ENCODE measurements around the gene PARVA. TPM values are rescaled to one million over a fixed set of nuclear protein-coding genes. Genes with fewer than 3 reads are reported as not detected.
"Not testable (repeated sequence)": the region's sequence is repeated elsewhere in the genome, so short reads cannot be mapped to it uniquely, and the experiment has no call there.

The PARVA gene, protein sequence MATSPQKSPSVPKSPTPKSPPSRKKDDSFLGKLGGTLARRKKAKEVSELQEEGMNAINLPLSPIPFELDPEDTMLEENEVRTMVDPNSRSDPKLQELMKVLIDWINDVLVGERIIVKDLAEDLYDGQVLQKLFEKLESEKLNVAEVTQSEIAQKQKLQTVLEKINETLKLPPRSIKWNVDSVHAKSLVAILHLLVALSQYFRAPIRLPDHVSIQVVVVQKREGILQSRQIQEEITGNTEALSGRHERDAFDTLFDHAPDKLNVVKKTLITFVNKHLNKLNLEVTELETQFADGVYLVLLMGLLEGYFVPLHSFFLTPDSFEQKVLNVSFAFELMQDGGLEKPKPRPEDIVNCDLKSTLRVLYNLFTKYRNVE
- total RNA-seq (2014; rRNA removed; shearing (Covaris generic)): 13.9 and 16.7 TPM in 2 replicates

DNA sequence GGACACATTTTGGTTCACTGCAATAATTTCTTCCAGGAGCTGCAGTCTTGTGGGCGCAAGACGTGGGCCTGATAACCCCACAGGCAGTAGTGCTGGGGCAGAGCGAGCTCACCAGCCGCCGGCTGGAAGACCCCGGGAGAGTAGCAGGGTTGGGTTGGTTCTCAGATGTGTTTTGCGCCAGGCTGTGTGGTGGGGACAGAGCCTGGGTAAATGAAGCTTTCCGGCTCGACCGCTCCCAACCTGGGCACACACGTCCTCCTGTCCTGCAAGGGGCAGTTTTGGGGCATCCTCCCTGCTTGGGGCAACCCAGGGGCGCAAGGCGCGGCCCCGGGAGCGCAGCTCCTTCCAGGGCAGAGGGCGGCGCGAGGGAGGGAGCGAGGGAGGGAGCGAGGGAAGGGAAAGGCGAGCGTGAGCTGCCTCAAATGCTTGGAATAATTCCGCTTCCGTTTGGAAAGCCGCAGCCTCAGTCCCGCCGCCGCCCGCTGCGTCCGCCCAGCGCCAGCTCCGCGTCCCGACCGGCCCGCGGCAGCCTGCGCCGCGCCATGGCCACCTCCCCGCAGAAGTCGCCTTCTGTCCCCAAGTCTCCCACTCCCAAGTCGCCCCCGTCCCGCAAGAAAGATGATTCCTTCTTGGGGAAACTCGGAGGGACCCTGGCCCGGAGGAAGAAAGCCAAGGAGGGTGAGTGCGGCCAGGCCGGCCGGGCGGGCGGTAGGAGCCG is at the start of gene PARVA:
Gene PARVA, plus strand, starts transcription at position 466 of the 718 bp plus-strand sequence. Its CDS starts 77 bp downstream, at position 543.
- peak; percentile 87 for DNase-seq (ENCODE audit: low spot score)

DNA sequence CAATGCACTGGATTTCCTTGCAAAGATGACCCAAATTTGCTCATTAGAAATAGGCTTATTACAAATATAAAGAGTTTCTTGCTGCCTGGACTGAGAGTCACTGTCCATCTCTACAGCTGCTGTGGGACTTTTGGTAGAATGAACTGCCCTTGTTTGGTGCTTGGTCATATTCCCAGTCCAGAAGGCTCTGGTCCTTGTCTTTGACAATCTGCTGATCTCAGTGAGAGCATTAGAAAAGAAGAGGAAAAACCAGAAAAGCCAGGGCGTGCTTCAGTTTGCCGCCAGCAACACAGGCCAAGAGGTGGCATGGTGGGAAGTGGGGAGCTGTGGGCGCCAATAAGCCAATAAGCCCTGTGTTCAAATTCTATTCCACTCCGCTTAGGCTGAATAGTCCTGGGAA is 48.2 kb upstream of the PARVA start:
- DNase-seq (ENCODE audit: low spot score): no peak

DNA sequence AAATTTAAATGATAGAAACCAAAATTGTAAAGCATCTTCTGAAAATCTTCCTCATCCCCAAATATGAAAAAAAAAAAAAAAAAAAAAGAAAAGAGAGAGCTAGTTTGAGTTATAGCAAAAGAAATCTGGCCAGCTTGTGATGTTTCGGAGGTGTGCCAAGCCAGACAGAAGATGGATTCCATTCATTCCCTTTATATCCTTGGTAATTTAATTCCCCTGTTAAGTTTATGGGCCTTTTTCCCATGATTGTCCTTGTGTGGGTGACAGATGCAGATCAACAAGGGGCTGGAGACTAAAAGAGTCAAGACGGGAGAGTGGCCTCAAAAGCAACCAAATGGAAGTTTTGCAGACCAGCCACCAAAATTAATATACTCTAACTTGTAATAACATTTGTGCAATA is 47.6 kb upstream of the PARVA start:
- no peak for DNase-seq (ENCODE audit: low spot score)

DNA sequence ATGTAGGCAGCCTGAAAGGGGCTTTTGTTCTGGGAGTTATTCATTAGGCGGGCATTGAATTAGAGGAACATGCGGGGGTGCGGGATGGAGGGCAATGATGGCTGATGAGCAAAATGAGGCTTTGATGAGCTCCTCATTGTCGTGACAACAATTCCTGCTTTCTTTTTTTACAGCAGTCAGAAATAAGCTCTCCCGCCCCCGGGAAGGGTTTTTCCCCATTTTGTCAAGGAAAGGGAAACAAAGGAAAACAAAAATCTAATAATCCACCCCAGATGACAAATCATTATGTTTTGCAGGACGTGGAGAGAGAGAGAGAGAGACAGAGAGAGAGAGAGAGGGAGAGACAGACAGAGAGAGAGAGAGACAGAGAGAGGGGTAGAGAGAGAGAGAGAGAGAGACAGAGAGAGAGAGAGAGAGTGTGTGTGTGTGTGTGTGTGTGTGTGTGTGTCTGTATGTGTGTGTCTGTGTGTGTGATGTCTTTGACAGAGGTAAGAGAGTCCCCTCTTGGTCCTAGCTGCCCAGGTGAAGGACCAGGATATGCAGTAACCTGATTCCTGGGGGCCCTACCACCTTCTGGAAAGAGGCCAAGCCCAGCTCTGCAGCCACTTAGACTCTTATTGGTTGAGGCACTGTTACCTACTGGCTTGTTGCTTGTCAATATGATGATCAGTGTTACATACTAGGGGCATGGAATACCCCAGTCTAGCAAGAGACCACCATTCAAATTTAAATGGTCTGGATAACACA is 46.7 kb upstream of the PARVA start:
- DNase-seq (ENCODE audit: low spot score): no peak

DNA sequence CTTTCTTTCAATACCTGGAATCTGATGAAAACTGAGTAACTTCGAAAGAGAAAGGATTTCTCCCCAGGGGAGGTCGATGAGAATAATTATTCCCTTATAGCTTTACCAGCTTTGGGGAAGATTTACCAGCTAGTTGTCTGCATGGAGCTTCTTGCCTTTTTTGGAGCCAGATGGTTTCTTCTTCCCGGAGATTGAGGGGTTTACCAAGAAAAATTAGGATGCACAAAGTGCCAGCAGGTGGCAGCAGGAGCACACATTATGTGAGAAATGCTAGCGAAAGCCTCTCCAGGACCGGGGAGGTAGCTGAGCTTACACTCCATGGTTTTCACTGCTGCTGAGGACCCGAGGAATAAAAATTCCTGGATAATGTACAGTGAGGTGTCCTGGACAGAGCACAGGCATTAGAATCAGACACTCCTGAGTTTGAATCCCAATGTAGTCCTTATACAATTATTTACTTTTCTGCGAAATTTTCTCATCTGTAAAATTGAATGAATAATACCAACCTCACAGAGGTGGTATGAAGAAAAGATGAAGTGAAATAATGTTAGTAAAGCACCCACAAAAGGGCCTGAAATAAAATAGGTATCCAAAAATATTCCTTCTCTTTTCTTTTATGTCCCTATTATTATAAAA is 46.0 kb upstream of the PARVA start:
- DNase-seq (ENCODE audit: low spot score): peak; percentile 98

DNA sequence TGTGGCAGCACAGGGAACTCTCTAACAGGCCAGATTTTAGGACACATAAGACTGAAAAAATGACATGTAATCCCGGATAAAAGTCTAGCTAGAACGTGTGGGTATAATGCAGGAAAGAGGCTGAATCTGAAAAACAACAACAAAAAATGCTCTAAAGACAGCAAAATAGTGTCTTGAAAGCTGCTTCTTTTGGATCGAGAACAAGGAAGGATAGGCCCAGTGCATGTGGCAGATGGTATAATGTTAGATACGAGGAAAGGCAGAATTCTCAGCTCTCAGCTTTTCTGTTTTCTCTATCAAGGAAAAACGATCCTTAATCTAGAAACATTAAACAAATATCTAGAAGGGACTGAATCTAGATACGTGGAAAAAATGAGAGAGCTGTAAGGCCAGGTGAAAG is 33.8 kb upstream of the PARVA start:
- DNase-seq (ENCODE audit: low spot score): no peak

DNA sequence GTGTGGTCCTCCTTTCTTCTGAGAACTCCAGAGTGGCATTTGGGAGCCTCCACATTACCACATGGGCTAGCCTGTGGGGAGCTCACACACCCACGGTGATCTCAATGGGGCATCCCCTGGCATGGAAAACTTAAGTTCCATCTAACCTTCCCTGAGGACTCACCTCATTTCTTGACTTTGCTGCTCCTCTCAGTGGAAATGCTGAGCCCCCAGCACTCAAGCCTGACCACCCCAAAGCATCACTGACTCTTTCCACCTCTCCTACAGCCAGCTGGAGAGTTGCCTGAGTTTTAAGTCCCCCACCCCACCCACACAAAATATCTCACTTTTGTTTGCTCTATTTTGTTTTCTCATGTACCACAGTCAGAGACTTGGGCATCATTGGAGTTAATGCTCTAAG is 23.8 kb upstream of the PARVA start:
- DNase-seq (ENCODE audit: low spot score): no peak

DNA sequence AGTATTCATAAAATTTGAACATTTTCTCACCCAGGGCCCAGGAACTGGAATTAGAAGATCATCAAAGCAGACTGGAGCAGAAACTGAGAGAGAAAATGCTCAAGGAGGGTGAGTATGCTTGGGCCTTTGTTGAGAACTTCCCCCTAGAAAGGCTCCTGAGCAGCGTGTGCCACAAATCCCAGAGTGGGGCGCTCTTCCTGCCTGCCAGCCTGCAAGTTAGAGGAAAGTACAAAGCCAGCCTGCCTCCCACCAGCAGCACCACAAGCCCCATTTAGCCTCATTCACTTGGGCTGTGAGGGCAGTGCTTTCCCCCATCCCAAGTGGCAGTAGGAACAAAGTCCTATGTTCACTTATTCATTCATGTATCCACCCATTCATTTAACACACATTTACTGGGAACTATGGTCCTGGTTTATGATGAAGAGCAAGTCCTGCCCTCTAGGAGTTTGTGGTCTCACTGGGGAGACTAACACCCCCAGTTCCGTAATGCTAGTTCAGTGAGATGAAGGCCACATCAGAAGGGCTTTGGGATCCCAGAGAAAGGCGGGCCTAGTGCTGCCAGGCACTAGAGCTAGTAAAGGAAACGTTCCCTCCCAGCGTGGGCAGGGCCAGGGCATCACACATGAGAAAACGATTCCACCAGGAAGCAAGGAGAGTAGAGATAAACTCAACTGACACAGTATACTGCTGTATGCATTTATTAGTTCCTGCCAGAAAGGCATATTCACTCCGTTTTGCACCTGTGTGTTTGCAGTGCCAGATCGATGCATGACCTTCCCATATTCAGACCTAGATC is 22.4 kb upstream of the PARVA start:
- DNase-seq (ENCODE audit: low spot score): no peak

DNA sequence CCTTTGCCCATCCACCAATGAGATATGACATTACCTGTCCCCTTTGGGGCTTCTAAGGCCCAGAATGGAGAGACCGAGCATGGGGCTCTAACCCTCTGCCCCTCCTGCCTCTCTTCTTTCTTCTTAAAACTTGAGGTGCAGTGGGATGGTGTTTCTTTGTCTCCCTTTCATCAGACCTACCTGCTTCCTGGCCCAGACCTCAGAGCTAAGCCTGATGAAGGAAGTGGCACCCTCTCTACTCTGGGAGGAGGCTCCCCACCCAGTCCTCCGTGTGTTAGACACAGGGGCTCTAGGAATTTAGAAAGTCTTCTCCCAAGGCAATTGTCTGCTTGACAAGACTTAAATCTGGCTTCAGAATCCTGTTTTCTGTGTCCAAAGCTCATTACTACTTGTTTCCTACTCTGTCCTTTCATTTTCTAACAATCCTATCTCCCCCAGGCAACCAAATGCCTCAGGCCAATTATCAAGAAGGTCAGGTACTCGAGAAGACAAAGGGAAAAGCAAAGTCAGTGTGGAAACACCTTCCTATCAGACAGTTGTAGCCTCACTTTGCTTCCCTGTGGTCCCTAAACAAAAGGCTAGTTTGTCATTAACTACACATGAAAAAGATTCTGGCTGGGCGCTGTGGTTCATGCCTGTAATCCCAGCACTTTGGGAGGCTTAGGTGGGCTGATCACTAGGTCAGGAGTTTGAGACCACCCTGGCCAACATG is 20.3 kb upstream of the PARVA start:
- DNase-seq (ENCODE audit: low spot score): no peak

DNA sequence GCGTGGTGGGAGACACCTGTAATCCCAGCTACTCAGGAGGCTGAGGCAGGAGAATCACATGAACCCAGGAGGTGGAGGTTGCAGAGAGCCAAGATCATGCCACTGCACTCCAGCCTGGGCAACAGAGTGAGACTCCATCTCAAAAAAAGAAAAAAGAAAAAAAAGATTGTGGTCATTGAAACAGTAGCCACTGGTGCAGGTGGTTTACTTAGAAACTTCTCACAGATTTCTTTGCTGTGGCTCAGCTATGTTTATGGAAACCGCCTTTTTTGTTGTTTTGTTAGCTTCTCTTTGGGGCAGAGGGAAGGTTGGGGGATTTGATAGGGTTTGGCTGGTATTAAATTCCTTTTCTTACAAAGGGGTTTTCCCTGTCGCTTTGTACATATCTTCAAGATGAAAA is 19.7 kb upstream of the PARVA start:
- not testable (repeated sequence) for DNase-seq (ENCODE audit: low spot score)

DNA sequence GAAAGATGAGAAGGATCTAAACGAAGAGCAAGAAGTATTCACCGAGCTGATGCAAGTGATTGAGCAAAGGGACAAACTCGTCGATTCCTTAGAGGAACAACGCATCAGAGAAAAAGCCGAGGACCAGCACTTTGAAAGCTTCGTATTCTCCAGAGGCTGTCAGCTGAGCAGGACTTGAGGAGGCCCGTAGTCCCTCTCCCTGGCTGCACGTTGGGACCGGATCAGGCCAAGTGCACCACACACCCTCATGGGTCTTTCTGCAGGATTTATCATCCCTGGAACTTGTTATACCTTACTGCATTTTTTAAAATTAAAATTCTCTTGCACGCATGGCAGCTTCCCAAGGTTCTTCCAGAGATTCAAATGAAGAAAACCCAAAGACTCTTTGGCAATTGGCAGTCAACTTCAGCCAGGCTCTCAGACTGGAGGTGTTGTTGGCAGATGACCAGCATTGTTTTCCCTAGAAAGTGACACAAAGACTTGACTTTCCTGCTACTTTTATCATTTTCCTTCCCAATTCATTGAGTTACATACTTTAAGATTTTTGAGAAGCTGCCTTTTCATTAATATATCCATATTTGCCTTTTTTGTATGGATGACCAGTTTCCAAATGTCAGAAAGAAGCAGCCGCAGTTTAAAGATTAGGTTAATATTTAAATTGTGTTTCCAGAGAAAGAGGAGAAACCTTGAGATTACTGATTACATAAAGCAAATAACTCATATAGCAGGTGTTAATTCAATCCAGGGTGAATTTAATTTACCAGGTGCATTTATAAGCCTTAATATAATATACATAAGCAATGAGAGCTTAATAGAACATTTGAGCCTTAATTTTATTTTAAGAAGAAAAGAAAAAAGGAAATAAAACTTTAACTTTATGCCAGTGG is 18.8 kb upstream of the PARVA start:
- DNase-seq (ENCODE audit: low spot score): no peak

DNA sequence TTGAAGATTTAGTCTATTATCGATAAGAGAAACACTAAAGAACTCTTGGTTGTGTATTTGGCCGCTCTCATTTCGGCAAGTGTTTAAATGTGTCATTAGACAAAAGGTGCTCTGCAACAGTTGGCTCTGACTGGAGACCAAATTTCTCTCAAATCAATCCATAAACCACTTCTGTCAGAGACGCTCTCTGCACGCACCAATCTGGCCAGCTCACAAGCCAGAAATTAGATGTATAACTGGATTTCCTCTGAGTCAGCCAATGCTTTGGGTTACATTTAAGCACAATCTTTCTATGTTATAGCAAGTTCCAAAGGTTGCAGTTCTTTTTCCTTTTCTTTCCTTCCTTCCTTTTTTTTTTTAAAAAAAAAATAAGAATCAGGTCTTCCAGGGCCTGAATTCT is 17.6 kb upstream of the PARVA start:
- no peak for DNase-seq (ENCODE audit: low spot score)

DNA sequence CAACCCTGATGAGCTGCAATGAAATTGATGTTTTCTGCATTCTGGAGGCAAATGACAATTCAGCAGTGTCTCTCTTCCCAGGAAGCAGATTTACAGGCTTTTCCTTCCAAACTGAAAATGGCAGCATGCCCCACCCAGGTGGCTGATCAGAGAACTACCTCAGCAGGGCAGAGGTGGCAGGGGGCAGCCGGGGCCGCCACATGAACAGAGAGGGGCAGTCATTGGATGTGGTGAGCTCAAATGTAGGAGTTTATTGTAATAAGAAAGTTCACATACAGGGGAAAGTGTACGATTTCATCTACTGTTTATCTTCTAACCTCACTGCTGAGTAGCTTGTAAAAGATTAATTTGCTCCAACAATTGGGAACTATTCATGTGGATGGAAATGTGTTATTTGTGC is 15.7 kb upstream of the PARVA start:
- DNase-seq (ENCODE audit: low spot score): no peak

DNA sequence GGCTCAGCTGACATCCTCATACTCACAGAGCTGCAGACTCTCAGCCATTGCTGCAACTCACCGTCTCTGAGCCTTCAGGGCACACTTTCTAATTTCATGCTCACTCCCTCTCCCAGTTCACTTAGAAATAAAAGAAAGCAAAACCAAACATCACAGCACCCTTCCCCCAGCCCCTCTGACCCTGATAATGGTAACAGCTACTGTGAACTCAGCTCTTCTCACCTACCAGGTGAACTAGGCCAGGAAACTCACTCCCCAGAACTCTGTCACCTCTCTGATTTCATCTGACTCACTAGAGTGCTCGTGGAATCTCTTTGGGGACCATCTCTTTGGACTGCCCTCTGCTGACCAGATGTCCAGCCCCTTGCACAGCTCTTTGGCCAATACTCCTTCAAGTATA is 14.5 kb upstream of the PARVA start:
- DNase-seq (ENCODE audit: low spot score): no peak

DNA sequence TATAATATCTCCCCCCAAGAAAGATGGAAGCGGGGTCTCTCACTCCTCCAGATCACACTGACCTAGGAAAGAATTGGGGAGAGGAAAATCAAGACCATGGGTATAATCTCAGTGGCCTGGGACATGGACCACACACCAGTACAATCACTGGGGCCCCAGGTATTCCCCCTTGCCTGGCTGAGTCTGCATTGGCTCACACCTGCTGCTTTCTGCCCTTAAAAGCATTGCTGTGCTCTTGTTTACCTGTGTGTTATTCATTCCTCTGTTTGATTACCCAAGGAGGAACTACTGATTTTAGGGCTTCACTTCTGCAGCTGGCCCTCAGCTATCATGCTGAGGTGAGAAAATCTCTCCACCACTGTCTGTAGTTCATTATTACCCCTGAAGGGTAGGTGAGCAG is 14.0 kb upstream of the PARVA start:
- no peak for DNase-seq (ENCODE audit: low spot score)

DNA sequence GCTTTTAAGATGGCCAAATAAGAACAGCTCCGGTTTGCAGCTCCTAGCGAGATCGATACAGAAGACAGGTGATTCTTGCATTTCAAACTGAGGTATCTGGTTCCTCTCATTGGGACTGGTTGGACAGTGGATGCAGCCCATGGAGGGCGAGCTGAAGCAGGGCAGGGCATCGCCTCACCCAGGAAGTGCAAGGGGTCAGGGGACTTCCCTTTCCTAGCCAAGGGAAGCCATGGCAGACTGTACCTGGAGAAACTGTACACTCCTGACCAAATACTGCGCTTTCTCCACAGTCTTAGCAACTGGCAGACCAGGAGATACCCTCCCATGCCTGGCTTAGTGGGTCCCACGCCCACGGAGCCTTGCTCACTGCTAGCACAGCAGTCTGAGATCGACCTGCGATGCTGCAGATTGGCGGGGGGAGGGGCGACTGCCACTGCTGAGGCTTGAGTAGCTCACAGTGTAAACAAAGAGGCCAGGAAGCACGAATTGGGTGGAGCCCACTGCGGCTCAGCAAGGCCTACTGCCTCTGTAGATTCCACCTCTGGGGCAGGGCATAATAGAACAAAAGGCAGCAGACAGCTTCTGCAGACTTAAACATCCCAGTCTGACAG is 11.3 kb upstream of the PARVA start:
- peak; percentile 88 for DNase-seq (ENCODE audit: low spot score)

DNA sequence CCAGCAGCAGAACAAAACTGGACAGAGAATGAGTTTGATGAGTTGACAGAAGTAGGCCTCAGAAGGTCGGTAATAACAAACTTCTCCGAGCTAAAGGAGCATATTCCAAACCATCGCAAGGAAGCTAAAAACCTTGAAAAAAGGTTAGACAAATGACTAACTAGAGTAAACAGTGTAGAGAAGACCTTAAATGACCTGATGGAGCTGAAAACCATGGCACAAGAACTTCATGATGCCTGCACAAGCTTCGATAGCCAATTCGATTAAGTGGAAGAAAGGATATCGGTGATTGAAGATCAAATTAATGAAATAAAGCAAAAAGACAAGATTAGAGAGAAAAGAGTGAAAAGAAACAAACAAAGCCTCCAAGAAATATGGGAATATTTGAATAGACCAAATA is 10.3 kb upstream of the PARVA start:
- DNase-seq (ENCODE audit: low spot score): not testable (repeated sequence)

DNA sequence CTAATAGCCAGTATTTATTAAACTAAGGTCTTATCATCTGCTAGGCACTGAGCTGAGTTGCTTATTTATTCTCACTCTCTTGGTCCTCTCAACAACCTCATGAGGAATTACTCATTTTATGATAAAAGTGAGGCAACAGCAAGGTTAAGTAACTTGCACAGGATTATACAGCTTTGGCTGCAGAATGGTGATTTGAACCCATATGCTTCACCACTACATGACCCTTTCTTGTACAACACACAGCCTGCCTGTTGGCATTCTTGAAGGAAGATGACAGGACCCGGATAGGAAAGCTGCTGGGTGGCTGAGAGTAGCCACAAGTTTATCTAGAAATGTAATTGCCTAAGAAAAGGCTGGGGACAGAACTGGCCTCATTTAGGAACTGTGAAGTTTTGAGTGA is 5.3 kb upstream of the PARVA start:
- DNase-seq (ENCODE audit: low spot score): no peak

DNA sequence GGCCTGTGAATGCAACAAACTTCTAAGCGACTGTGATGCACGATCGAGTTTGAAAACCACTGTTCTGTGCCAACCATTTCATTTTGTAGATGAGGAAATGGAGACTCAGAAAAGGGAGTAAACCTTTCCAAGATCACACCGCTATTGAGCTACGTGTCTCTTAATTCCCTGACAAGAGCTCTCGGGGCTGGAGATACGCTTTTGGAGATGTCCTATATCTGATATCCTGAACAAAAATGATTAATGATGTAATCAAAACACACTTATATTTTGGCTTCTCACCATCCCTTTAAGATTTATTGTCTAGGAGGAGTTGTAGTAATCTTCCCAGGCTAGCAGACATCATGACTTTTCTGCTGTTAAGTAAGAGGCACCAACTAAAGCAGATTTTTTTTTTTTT is 1.7 kb upstream of the PARVA start:
- no peak for DNase-seq (ENCODE audit: low spot score)
